M059J (cell line): Measurements from ENCODE around the gene APBA3. TPM values are rescaled to one million over a fixed set of nuclear protein-coding genes. Genes with fewer than 3 reads are reported as not detected.

Source experiments
- DNase-seq: peaks from one replicate; pipeline ENCODE4 v3.0.0-alpha.2; 2012; ENCODE audit warnings: low read depth
- total RNA-seq: library from RNA; depleted of rRNA; stranded (reverse); fragments of >200 nt; shearing (Covaris generic); gene quantifications from 2 replicates; pipeline ENCODE4 v1.2.3, GENCODE V29; 2014; rRNA removed

APBA3 gene
- total RNA-seq, 1 experiment from 2014 or later = 15.0 TPM

DNA sequence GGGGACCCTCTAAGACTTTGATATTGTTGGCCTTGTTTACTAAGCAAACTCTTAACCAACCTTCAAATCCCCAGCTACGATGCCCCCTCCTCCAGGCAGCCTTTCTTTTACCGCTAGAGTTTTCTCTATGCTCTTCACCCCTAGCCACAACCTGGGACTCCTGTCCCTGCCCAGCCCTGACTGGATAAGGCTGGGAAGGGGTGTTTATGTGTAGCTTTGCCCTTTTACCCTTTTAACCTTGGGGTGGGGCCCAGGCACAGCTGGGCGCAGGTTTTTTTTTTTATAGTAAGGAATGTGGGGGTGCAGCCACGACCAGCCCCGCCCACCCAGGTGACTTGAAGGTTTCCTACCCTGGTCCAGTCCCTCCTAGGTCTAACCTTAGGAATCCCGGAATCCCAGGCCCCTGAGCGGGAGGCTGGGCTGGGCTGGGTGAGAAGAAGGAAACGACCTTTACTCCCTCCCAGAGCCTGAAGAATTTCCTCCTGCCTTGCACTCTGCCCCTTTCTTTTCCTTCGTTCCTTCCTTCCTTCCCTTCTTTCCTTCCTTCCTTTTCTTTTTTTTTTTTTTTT lies 41.1 kb downstream of the APBA3 start:
- DNase-seq = no peak

DNA sequence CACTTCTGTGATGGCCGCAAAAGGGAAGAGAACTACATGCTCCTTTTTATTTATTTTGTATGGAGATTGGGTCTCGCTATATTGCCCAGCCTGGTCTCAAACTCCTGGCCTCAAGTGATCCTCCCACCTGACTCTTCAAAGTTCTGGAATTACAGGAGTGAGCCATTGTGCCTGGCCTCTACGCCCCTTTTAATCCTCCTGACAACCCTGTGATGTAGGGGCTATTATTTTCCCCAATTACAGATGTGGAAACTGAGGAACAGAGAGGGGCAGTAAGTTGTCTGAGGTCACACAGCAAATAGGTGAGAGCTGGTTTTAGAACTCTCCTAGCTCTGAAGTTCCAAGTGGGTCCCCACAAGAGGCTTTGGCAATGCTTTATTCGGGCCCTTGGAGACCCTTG lies 41.6 kb downstream of the APBA3 start:
- no peak for DNase-seq

DNA sequence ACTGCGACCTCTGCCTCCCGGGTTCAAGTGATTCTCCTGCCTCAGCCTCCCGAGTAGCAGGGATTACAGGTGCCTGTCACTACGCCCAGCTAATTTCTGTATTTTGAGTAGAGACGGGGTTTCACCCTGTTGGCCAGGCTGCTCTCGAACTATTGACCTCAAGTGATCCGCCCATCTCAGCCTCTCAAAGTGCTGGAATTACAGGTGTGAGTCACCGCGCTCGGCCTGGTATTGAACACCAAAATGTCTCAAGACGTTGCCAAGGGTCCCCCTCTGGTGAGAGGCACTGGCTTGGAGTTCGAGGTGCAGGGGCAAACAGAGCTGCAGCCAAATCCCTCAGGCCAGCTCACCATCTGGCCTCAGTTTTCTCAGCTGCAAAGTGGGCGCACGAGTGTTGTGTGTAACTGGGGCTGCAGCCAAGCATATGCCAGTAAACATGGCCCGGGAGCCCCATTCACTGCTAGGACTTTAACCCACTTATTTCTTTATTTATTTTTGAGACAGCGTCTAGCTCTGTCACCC lies 45.3 kb downstream of the APBA3 start:
- DNase-seq = peak; percentile 39

DNA sequence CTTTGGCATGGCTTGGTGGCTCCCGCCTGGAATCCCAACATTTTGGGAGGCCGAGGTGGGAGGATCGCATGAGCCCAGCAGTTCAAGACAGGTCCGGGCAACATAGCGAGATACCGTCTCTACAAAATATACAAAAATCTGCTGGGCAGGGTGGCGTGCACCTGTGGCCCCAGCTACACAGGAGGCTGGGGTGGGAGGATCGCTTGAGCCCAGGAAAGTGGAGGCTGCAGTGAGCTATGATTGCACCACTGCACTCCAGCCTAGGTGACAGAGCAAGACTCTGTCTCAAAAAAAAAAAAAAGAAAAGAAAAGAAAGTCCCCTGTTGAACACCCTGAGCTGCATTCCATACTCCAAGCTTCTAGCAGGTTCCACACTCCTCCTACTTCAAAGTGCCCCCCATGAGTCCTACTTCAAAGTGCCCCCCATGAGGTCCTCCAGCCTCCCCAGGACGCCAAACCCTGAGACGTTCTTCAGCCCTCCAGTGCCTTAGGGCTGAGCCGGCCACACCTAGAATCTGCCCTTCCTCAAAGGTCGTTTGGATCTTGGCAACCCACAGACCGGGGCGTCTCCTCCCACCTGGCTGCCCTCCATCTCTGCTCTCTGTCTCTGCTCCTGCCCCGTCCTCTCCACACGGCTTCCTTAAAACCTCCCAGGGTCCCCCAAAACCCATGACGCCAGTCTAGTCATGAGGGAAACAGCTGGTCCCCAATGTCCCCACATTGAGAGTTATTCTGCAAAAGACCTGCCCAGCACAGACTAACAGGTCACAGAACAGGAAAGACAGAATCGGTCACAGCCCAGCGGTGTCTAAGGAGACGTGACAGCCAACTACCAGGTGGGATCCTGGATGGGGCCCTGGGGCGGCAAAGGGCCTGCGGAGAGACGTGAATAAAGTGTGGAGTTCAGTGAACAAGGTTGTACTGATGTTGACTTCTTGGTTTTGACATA lies 48.6 kb downstream of the APBA3 start:
- DNase-seq = no peak

DNA sequence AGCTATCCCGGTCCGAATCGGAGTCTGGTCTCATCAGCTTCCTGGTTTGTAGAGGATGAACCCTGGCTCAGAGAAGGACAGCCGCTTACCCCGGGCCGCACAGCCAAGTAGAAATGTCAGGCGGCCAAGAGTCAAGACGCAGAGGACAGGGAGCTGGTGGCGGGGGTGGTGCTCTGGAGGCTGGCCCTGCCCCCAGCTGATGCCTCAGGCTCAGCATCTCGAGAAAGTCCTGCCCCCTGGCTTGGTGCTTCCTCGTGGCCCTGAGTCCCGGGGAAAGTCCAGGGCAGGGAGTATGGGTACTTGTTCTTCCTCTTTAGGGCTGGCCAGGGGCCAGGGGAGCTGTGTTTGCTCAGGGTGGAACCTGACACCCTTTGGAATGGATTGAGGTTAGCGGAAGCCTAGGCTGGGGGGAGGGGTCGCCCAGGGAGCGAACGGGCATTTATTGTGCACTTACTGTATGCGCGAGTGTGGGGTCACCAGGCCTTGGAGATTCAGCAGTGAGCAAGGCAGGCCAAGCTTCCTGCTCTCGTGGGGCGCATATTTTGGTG lies 51.2 kb downstream of the APBA3 start:
- DNase-seq = peak; percentile 61

DNA sequence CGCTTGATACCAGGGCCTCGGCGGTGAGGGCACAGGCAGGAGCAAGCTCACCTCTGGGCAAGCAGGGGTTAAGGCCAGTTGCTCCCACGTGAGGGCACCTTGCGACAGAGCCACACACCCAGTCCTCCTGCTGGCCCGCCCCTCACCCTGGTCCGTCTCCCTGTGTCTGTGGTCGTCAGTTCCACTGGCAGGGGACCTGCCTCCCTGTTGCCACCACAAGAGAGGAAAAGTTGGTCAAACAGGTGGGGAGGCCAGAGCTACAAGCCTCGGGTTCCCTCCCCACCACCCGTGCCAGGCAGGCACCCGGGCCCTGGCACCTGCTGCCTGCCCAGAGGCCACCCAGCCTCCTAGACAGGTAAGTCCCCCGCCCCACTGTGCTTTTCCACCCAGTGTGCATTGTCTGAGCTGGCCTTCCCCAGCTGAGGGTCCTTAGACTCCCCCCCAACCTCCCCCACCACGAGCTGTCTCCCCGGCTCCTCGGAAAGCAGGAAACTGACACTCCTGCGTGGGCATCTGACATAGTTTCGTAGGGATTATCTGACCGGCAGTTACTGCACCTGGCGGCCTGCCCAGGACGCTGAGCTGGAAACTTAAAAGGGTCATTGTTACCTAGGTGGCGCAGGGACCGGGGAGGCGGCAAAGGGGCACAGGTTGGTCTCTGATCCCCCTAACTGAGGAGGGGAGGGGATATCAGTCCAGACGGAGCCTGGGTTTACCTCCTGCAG lies 53.1 kb downstream of the APBA3 start, which contains the start of gene TJP3:
TJP3 (plus strand) TSS at position 178 of the 725 bp plus-strand sequence. CDS start 20,049 bp downstream, outside the sequence.
- DNase-seq = peak; percentile 45

DNA sequence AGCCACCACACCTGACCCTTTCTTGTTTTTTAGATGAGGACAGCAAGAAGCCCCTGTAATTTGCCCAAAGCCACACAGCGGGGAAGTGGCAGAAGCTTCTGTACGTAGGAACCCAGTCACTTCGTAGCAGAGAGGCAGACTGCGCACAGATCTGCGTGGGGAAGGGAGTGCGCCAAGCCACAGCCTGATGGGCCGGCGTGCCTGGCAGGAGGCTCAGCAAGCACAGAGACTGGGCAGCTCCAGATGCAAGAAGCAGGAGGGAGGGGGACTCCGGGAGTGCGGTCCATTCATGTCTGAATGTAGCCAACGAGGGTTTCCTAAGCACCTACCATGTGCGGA lies 53.7 kb downstream of the APBA3 start:
- DNase-seq = no peak

DNA sequence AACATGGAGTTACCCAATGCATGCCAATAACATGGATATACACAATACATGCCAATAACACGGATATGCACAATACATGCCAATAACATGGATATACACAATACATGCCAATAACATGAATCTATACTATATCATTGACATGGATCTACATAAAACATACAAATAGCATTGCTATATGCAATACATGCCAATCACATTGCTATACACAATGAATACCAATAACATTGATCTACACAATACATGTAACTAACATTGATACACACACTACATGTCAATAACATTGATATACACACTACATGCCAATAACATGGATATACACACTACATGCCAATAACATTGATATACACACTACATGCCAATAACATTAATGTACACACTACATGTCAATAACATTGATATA lies 60.3 kb downstream of the APBA3 start:
- no peak for DNase-seq

Other genes starting within 250 kb of the APBA3 start
- gene TEKTIP1, start 222.5 kb downstream of the APBA3 start, total RNA-seq = not detected in 2 replicates
- 50.7 and 105 TPM in 2 replicates for gene MFSD12, start 204.1 kb downstream of the APBA3 start, total RNA-seq
- 112 and 151 TPM in 2 replicates for gene HMG20B, start 188.7 kb downstream of the APBA3 start, total RNA-seq
- not detected in 2 replicates for gene GIPC3, start 176.2 kb downstream of the APBA3 start, total RNA-seq
- 0.59 TPM in 1 of 2 replicates, not detected in the other for gene TBXA2R, start 154.8 kb downstream of the APBA3 start, total RNA-seq
- 13.7 and 31.1 TPM in 2 replicates for gene CACTIN, start 134.9 kb downstream of the APBA3 start, total RNA-seq
- gene PIP5K1C, start 61.2 kb downstream of the APBA3 start, total RNA-seq = 11.4 and 15.8 TPM in 2 replicates
- 0.30 and 0.49 TPM in 2 replicates for gene TJP3, start 53.3 kb downstream of the APBA3 start, total RNA-seq
- gene MRPL54, start 990 bp upstream of the APBA3 start, total RNA-seq = 48.6 and 81.6 TPM in 2 replicates
- not detected in 2 replicates for gene RAX2, start 10.5 kb upstream of the APBA3 start, total RNA-seq
- not detected in 2 replicates for gene MATK, start 24.7 kb upstream of the APBA3 start, total RNA-seq
- gene ZFR2, start 107.3 kb upstream of the APBA3 start, total RNA-seq = not detected in 2 replicates
- gene ATCAY, start 119.0 kb upstream of the APBA3 start, total RNA-seq = 0.12 TPM in 1 of 2 replicates, not detected in the other
- not detected in 2 replicates for gene NMRK2, start 171.4 kb upstream of the APBA3 start, total RNA-seq
- 76.7 and 148 TPM in 2 replicates for gene DAPK3, start 209.4 kb upstream of the APBA3 start, total RNA-seq
- gene EEF2, start 223.8 kb upstream of the APBA3 start, total RNA-seq = 667 and 964 TPM in 2 replicates
- gene PIAS4, start 246.0 kb upstream of the APBA3 start, total RNA-seq = 16.2 and 19.5 TPM in 2 replicates